PC-3 (cell line): Measurements from ENCODE around the gene MAN1B1.

Experiments
- EZH2 ChIP-seq: fragments of 300-600 bp; sonication (generic); IDR thresholded peaks from one replicate; pipeline ENCODE4 v1.6.1; 2017; ENCODE audit warnings: antibody characterized with exemption, mild to moderate bottlenecking, low read length; ENCODE audit not compliant: unreplicated experiment
- EZH2phosphoT487 ChIP-seq: fragments of 300-600 bp; sonication (generic); IDR thresholded peaks from 2 replicates; pipeline ENCODE4 v1.6.1; 2018; ENCODE audit warnings: mild to moderate bottlenecking, antibody characterized with exemption, low read length, borderline replicate concordance
- TF ChIP-seq, protein P1 (sequence below): fragments of 300-600 bp; sonication (generic); conservative IDR thresholded peaks from 2 replicates; pipeline ENCODE4 v1.5.1; 2017; ENCODE audit warnings: antibody characterized with exemption, low read depth, mild to moderate bottlenecking, low read length

DNA sequence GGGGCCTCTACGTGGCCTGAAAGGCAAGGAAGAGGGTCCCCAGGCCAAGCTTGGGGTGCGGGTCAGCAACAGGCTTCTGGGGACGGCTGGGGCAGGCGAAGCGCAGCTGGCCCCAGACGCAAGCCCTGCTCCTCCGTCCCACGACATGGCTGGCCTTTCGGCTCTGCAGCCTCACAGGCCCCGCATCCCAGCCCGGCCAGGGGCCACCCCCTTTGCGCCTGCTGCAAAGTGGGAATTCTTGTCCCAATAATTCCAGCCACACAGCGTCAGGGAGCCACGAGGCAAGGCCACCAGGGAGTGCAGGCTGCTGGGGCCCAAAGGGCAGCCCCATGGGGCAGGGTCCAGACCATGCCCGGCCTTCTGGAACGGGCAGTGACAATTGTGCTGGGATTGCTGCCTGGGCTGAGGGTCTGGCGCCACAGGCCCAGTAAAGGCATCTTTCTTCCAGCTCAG, 31.8 kb upstream of the MAN1B1 start:
- TF ChIP-seq EZH2 (no peak), EZH2phosphoT487 (no peak)
- TF ChIP-seq, protein P1, sequence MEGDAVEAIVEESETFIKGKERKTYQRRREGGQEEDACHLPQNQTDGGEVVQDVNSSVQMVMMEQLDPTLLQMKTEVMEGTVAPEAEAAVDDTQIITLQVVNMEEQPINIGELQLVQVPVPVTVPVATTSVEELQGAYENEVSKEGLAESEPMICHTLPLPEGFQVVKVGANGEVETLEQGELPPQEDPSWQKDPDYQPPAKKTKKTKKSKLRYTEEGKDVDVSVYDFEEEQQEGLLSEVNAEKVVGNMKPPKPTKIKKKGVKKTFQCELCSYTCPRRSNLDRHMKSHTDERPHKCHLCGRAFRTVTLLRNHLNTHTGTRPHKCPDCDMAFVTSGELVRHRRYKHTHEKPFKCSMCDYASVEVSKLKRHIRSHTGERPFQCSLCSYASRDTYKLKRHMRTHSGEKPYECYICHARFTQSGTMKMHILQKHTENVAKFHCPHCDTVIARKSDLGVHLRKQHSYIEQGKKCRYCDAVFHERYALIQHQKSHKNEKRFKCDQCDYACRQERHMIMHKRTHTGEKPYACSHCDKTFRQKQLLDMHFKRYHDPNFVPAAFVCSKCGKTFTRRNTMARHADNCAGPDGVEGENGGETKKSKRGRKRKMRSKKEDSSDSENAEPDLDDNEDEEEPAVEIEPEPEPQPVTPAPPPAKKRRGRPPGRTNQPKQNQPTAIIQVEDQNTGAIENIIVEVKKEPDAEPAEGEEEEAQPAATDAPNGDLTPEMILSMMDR = no peak
